Embryonic facial prominence (tissue), 1 donor: ENCODE results near the gene PMP22.
A peak's percentile ranks its signal among the peaks of the same experiment; 100 is the strongest.

Source experiments
- DNase-seq: peaks from one replicate; pipeline ENCODE4 v3.0.0-alpha.2; 2016; ENCODE audit errors: extremely low spot score

The PMP22 gene

GRCh38 chr17:15274017-15274416 lies 8.9 kb upstream of the PMP22 start:
- DNase-seq, result no peak

- no peak for DNase-seq
These were observed 8.1 kb upstream of the PMP22 start for GRCh38 chr17:15273141-15273793.

DNA sequence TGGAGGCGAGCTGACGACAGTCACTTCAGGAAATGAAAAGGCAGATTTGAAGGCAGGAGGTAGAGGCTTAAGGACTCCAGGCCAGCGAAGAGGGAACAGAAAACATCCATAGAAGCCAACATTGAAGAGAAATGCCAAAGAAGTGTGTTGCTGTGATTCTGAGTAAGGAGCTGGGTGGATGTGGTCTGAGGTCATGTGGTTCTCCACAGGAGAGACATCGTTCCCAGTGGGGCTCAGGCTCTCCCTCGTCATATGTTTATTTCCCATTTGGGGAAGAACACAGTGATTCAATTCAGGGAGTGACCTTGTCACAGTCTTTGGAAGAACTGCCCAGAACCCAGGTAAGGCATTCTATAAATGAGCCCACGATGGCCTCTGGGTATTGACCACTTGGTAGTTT lies 6.6 kb upstream of the PMP22 start:
- DNase-seq, result no peak

GRCh38 chr17:15270628-15271381 lies 5.7 kb upstream of the PMP22 start:
- no peak for DNase-seq

DNA sequence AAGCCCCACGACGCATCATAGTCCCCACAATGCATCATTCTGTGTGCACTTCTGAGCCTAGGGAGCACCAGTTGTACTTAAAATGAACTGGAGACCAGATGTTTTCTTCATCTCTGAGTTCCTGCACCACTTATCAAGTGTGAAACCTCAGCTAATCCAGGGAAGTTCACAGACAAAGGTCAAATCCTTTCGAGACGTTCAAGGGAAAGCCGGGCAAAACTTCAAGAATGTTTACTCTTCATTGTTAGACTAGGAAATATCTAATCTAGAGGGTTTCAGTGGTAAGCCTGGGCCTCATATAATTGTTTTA lies 4.6 kb upstream of the PMP22 start:
- DNase-seq, result no peak

- DNase-seq, result no peak
These were observed 4.1 kb upstream of the PMP22 start for GRCh38 chr17:15269087-15269779.

- no peak for DNase-seq
These were observed 3.3 kb upstream of the PMP22 start for GRCh38 chr17:15268461-15268860.

GRCh38 chr17:15267996-15268395 lies 2.9 kb upstream of the PMP22 start:
- no peak for DNase-seq

DNA sequence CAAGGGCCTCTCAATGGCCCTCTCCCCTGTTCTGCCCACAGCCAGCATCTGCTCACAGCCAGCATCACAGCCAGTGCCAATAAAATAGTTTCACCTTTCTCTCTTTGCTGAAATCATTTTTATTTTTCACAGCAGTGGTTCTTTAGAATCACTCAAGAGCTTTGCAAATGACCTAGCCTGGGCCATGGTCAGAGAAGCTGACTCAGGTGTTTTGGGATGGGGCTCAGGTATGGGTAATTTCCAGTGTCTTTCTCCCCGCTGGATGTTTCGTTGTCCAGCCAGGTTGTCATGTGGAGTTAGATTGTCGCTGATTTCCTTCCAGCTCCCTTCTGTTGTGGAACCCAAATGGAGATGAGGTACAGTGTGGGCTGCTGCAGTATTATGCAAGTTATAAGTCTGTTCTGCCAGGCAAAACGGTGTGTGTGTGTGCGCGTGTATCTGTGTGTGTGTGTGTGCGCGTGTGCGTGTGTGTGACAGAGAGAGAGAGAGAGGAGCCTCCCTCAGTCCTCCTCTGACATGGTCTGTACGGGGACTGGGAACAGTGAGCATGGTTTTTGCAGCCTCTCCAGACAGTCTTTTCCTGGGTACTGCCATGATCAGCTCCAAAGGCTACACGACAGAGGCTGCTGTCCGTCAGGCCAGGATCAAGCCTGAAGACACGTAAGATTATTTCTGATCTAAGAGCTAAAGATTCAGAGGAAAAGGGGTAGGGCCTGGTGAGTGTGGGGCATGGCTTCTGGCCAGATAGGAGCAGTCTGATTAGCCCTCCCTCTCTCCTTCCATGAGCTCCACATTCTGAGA lies 1.4 kb upstream of the PMP22 start:
- DNase-seq, result no peak

GRCh38 chr17:15264542-15264941 lies 584 bp downstream of the PMP22 start:
- no peak for DNase-seq

DNA sequence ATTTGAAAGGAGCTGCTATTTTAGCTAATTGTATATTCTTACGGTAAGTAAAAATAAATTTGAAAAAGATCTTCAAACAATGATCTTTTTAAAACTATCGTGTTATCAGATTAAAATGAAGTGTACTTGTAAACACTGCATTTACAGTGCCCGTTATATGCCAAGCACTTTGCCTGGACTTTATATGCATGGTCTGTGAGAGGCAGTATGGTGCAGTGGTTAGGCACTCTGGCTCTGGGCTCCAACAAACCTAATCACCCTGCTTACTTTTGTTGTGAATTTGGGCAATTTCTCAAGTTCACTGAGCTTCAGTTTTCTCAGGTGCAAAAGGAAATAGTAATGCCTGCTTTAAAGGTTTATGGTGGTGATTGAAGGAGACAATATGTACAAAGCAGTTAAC lies 1.4 kb downstream of the PMP22 start:
- no peak for DNase-seq

- DNase-seq, result peak; percentile 58
These were observed 1.9 kb downstream of the PMP22 start for GRCh38 chr17:15263206-15263579.

DNA sequence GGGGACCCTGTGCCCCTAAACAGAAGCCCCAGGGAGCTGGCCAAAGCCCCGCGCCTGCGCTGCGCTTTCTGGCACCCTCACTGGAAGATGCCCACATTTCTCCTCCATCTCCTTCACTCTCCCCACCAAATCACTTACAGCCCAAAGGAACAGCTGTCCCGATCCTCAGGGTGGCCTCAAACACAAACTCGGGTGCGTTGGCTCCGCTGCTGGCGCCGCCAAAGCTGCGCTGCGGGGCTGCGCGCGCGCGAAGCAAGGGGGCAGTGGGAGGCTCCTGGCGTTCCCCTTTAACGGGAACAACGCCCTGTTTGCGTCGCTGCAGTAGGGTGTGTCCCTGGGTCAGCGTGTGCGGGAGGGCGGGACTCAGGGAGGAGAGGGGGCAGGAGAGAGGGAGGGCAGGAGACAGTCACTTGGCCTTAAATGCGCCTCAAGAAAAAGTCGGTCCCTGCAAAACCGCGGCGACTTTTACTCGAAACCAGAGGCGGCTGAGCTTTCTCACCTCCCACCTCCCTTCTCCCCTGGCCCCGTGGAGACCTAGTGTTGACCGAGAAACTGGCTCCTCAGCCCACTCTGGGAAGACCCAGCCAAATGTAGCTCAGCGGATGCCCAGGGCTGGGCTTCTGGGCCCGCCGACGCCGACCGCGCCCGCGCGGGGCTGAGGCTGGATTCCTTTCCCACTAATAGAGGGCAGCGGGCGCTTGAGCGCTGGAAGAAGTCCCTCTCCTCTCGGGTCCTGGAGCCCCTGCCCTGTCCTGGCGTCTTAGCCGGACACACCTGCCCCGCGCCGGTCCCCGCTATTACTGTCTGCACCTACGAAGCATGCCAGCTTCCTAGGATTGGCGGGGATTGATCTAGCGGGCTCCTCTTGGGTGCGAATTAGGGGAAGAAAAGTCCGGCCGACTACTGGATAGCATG lies 2.6 kb downstream of the PMP22 start:
- peak; percentile 80 for DNase-seq

GRCh38 chr17:15261802-15262290 lies 3.3 kb downstream of the PMP22 start:
- DNase-seq, result no peak

GRCh38 chr17:15261258-15261801 lies 3.8 kb downstream of the PMP22 start:
- DNase-seq, result peak; percentile 42

- peak; percentile 81 for DNase-seq
These were observed 4.5 kb downstream of the PMP22 start for GRCh38 chr17:15260376-15261257.

GRCh38 chr17:15257796-15258512 lies 7.2 kb downstream of the PMP22 start:
- DNase-seq, result no peak

DNA sequence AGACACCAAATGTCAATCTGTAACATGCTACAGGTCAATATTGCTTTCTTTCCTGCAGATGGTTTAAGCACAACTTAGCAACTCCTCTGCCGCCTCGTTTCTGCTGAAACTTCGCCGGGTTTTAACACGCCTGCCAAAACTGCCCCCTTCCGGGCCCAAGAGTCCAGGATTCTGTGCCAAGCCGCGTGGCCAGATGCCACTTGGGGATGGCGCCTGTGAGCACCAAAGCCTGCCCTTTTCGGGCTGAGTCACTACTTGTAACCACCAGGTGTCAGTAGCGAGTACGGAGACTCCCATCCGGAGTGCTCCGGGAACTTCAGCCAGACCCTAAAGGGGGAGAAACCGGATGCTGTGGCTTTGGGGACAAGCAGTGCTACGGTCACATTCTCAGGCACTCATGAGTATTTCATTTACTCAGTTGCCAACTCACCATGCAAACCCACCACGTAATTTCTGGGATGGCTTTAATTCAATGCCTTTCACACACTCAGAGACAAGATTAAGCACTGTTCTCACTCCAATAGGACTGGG lies 7.8 kb downstream of the PMP22 start:
- DNase-seq, result no peak

- DNase-seq, result no peak
These were observed 8.4 kb downstream of the PMP22 start for GRCh38 chr17:15256689-15257088.
